ENCODE data around the gene RNFT2. TPM values are rescaled to one million over a fixed set of nuclear protein-coding genes. Genes with fewer than 3 reads are reported as not detected.

RNFT2 gene
- total RNA-seq, 1 experiment from 2014 or later = 29.5 TPM

GRCh38 chr12:116820064-116820656 lies 82.0 kb downstream of the RNFT2 start:
- H2AFZ ChIP-seq (ENCODE audit: low read length) = no peak overlapping the region
- no peak overlapping the region for H3K9ac ChIP-seq (ENCODE audit: extremely low read depth, insufficient read length, low read length)
- no peak overlapping the region for H2BK20ac ChIP-seq (ENCODE audit: low read depth, low read length, poor library complexity, severe bottlenecking)
- H3K4ac ChIP-seq (ENCODE audit: low read depth, low read length) = no peak overlapping the region
- H3K27ac ChIP-seq (ENCODE audit: insufficient read length, low read depth, low read length) = no peak overlapping the region
- DNase-seq = no peak
- H3K9me3 ChIP-seq (ENCODE audit: control insufficient read depth, low read depth, low read length) = no peaks in the 10 kb centered on the region
- TF ChIP-seq CTCF (conservative IDR thresholded peaks at IDR 0.05) = no peak
- Mint-ChIP-seq H3K4me3 (peak overlapping the region; percentile 8 to 16; a peak in 1 of 5 replicates), H3K9me3 (no peaks in the 10 kb centered on the region; a peak in 1 of 5 replicates), H3K27ac (peak overlapping the region in 1 of 3 experiments; percentile 77; a peak in 2 of 7 replicates), H3K27me3 (ENCODE audit: low read depth) (no peaks in the 10 kb centered on the region), H3K4me1 (peaks cover 12 to 28% of the 10 kb centered on the region in 2 experiments), H3K36me3 (ENCODE audit: insufficient read depth in 1 of 3, low read depth in 3 of 3) (peaks cover 0 to 6% (median 4%) of the 10 kb centered on the region in 3 experiments; a peak in 4 of 7 replicates)
- H4K8ac ChIP-seq (replicated peaks; ENCODE audit: insufficient read length, low read depth, low read length) = no peak overlapping the region
- no peak overlapping the region for H4K5ac ChIP-seq (ENCODE audit: insufficient read length, low read depth, low read length)
- H3K18ac ChIP-seq (ENCODE audit: insufficient read length, low read depth, low read length) = no peak overlapping the region
- no peak overlapping the region for H2BK5ac ChIP-seq (ENCODE audit: insufficient read length, low read length)
- WGBS (ENCODE audit: extremely low coverage, insufficient read length, low lambda C conversion rate) = no CpG with 5 or more reads among the region's 10 CpGs
- no peaks in the 10 kb centered on the region for H3K79me2 ChIP-seq (ENCODE audit: insufficient read depth, low read length)
- no peak overlapping the region for H3K23ac ChIP-seq (ENCODE audit: insufficient read length, low read depth, low read length)
- no peak overlapping the region for H3K14ac ChIP-seq (ENCODE audit: insufficient read depth, low read length)
- no peak overlapping the region for H2BK12ac ChIP-seq (ENCODE audit: insufficient read length, low read depth, low read length)
- no peaks in the 10 kb centered on the region for H3K79me1 ChIP-seq (ENCODE audit: insufficient read depth, low read depth, low read length, poor library complexity, severe bottlenecking)
- H3T11ph ChIP-seq (ENCODE audit: low read length) = no peak overlapping the region
- no peak overlapping the region for H2BK15ac ChIP-seq (ENCODE audit: low read depth, low read length)
- no peak overlapping the region for H2AK5ac ChIP-seq (ENCODE audit: insufficient read length, low read length)
- no peaks in the 10 kb centered on the region for H3K27me3 ChIP-seq (ENCODE audit: insufficient read depth, low read length)
- no peak overlapping the region for H3K56ac ChIP-seq (ENCODE audit: insufficient read length, low read depth, low read length)
- H4K91ac ChIP-seq (ENCODE audit: insufficient read length, low read depth, low read length) = no peak overlapping the region
- peaks cover 6% of the 10 kb centered on the region for H3K23me2 ChIP-seq (ENCODE audit: insufficient read length, low read depth, low read length, poor library complexity, severe bottlenecking)
- H2BK120ac ChIP-seq (ENCODE audit: low read depth, low read length, poor library complexity, severe bottlenecking) = no peak overlapping the region
- H3K4me2 ChIP-seq (ENCODE audit: insufficient read depth, insufficient read length, low read length) = no peak overlapping the region
- no peaks in the 10 kb centered on the region for H3K4me1 ChIP-seq (ENCODE audit: insufficient read depth, low read length)
- no peaks in the 10 kb centered on the region for H4K20me1 ChIP-seq (ENCODE audit: control insufficient read depth, insufficient read depth, insufficient read length)

Measured in H9 (cell line).